ENCODE measurements around the gene NDUFA5.
"Not testable (repeated sequence)": the region's sequence is repeated elsewhere in the genome, so short reads cannot be mapped to it uniquely, and the experiment has no call there.

The NDUFA5 gene

DNA sequence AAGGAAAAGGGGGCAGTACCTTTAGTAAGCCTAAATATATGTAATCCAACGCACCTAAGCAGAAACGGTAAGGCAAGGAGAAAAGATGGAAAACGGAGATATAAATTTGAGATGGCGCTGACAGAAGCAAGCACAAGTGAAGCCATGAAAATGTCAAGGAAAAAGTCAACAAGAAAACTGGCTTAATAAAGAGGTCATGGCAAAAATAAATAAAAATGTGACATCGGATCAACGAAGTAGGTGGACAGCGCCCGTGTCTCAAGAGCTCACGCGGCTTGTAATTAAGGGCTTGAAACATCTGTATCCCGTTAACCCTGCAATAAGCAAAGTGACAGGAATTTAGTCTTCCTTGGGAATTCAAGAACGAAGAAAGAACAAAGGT, 611 bp downstream of the NDUFA5 start:
- no peak for DNase-seq (ENCODE audit: low read depth)

DNA sequence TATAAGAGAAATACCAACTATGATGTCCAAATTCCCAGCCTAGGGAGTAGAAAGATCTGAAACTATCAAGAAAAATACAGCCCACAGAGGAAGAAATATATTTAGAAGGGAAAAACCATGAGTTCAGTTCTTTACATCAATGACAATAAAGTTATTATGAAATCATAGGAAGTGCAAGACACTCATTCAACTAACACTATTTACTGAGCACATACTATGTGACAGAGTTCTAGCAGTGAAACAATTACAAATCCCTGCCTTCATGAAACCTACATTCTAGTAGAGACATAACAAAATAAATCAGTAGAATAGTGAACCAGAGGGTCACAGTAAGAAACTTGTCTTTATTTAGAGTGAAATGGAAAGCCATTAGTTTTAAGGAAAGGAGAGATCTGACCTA, 2.1 kb downstream of the NDUFA5 start:
- DNase-seq (ENCODE audit: low read depth): no peak

- DNase-seq (ENCODE audit: low read depth): no peak
Measured at GRCh38 chr7:123553159-123553558, 4.5 kb downstream of the NDUFA5 start.

DNA sequence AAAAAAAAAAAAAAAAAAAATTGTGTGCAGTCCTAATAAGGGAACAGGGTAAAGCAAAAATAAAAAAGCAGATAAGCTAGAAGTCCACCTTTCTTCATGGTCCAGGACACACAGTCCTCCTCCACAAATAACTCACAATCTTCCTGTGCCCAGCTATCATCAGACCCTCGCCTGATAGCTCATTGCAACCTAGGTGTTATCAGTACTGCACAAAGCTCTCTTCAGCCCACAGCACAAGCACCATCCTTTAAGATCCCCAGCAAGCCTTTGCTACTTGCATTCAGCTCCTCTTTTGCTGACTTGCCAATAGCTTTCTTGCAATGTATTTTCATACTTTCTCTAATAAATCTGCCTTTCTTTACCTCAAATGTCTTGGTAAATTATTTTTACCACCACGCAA, 5.0 kb downstream of the NDUFA5 start:
- DNase-seq (ENCODE audit: low read depth): no peak

GRCh38 chr7:123552134-123552533, 5.5 kb downstream of the NDUFA5 start:
- DNase-seq (ENCODE audit: low read depth): not testable (repeated sequence)

DNA sequence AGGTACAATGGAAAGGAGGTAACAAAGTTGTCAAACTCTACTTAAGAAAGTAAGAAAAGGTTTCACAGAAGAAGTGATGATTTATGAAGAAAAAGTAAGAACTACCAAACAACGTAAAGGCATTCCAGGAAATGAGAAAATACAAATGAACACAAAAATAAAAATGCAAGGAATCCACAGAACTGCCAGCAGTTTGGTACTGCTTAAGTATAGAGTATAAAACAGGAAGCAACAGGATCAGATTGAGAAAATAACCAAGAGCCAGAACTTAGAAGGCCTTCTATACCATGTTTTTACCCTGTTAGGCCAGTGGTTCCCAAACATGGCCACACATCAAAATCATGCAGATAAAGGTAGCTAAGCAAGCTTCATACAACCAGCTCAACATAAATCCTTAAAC, 9.2 kb downstream of the NDUFA5 start:
- no peak for DNase-seq (ENCODE audit: low read depth)

GRCh38 chr7:123539871-123540270, 17.7 kb downstream of the NDUFA5 start:
- no peak for DNase-seq (ENCODE audit: low read depth)

GRCh38 chr7:123538897-123539296, 18.7 kb downstream of the NDUFA5 start:
- DNase-seq (ENCODE audit: low read depth): no peak

- no peak for DNase-seq (ENCODE audit: low read depth)
Measured at GRCh38 chr7:123538189-123538714, 19.4 kb downstream of the NDUFA5 start.

- DNase-seq (ENCODE audit: low read depth): no peak
Measured at GRCh38 chr7:123537026-123537642, 20.5 kb downstream of the NDUFA5 start.

DNA sequence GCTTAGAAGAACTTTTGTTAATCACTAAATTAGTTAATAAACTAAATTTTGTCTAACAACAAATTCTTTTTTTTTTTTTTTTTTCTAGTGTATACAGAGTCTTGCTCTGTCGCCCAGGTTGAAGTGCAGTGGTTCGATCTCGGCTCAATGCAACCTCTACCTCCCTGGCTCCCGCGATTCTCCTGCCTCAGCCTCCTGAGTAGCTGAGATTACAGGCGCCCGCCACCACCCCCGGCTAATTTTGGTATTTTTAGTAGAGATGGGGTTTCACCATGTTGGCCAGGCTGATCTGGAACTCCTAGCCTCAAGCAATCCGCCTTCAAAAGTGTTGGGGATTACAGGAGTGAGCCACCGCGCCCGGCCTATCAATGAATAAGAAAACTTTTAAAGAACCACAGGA, 22.1 kb downstream of the NDUFA5 start:
- DNase-seq (ENCODE audit: low read depth): no peak

GRCh38 chr7:123534383-123535260, 23.0 kb downstream of the NDUFA5 start, which contains the start of gene IQUB:
Gene IQUB (minus strand): TSS chr7:123534595. CDS start chr7:123512340, 22,255 bp downstream.
- DNase-seq (ENCODE audit: low read depth): peak; percentile 92

DNA sequence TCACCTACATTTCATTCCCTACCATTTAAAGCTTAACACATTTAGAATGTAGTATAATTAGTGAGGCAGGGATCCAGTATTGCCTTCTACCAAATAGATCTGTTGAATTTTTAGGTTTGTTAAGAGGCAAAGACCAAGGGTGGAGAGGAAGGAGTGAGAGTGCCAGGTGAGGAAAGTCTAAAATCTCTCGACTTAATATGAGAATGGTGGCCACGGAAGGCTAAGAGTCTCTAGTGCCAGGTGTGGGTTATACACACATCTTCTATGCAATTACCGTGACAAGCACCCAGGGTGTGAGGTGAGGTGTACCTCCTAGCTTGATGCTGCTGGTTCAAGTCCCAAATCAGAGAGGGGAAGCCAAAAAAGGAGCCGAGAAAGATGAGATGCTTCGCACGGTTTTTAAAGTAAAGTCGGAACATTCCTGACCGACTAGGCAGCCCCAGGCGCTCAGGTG, 23.7 kb downstream of the NDUFA5 start:
- no peak for DNase-seq (ENCODE audit: low read depth)

- DNase-seq (ENCODE audit: low read depth): no peak
Measured at GRCh38 chr7:123533553-123533917, 24.1 kb downstream of the NDUFA5 start.

DNA sequence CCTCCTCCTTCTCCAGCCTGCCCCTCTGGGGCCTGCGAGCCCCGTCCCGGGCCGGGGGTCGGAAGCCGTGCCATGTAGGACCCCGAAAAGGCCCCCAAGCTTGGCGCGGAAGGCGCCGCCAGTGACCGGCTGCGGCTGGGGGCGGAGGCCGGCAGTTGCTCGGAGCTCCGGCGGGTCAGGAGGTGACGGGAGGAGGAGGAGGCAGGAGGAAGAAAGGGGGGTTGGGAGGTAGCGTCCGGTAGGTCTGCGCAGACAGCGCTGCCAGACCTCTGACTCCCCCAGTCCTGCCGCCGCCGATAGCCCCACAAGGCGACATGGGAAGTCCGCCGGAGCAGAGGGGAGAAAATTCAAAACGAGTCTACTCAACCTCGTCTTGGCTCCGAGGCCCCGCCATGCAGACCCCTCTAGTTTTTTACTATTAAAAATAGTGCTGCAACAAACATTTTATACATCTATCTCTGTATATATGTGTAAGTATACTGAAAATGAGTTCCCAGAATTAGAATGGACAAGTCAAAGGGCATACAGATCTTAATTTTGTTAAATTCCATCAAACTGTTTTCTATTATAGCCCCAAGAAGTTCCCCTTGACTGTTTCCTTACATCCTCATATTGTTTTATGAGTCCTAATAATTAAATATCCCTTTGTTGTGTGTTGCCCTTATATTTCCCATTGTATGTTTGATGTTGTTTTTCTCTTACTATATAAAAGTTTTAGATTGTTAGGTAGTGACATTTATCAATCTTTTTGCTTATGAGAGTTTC, 24.6 kb downstream of the NDUFA5 start:
- DNase-seq (ENCODE audit: low read depth): peak; percentile 18

DNA sequence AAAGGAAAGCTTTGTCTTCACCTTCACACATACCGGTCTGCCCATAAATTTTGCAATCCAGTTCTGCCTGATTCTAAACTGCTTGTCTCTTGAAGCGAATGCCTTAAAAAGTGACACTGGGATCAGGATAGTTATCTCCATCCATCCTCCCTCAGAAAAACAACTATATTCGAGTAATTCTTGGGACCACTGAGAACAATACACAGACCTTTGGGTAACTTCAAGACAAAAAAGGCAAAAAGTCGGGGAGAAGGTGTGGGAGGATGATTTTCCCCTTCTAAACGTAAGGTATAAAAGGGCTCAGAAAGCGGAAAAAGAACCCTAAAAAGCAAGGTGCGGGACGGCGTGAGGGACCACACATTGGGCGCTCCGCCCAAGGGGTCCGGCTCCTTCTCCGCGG, 25.3 kb downstream of the NDUFA5 start:
- not testable (repeated sequence) for DNase-seq (ENCODE audit: low read depth)

DNA sequence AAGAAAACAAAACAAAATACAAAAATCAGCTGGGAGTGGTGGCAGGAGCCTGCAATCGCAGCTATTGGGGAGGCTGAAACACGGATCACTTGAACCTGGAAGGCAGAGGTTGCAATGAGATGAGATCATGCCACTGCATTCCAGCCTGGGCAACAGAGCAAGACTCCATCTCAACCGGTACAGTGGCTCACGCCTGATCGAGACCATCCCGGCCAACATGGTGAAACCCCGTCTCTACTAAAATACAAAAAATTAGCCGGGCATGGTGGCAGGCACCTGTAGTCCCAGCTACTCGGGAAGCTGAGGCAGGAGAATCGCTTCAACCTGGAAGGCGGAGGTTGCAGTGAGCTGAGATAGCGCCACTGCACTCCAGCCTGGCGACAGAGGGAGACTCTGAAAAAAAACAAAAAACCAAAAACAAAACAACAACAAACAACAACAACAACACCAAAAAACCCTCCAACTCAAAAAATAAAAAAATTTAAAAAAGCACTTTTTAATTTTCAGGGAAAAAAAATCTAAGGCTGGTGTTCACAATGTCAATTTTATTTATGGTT, 27.5 kb downstream of the NDUFA5 start:
- not testable (repeated sequence) for DNase-seq (ENCODE audit: low read depth)

- DNase-seq (ENCODE audit: low read depth): no peak
Measured at GRCh38 chr7:123528265-123528664, 29.4 kb downstream of the NDUFA5 start.

- not testable (repeated sequence) for DNase-seq (ENCODE audit: low read depth)
Measured at GRCh38 chr7:123527712-123528225, 29.8 kb downstream of the NDUFA5 start.

- DNase-seq (ENCODE audit: low read depth): not testable (repeated sequence)
Measured at GRCh38 chr7:123526533-123526932, 31.1 kb downstream of the NDUFA5 start.

GRCh38 chr7:123522066-123522465, 35.6 kb downstream of the NDUFA5 start:
- no peak for DNase-seq (ENCODE audit: low read depth)

- no peak for DNase-seq (ENCODE audit: low read depth)
Measured at GRCh38 chr7:123505221-123505620, 52.4 kb downstream of the NDUFA5 start.
